Transverse colon (tissue), 4 donors: ENCODE data around the gene DONSON. TPM values are rescaled to one million over a fixed set of nuclear protein-coding genes. Genes with fewer than 3 reads are reported as not detected.

ENCODE experiments used
- DNase-seq: peaks from one replicate; pipeline ENCODE4 v3.0.0-alpha.2; 2019
- H3K27ac ChIP-seq, 4 donors: fragments of 200-600 bp; sonication (generic); 2 replicates each; pipeline ENCODE4 v1.5.1; 2016 to 2018; ENCODE audit warnings: inconsistent platforms in 4 of 4
- H3K27me3 ChIP-seq: fragments of 200-600 bp; sonication (generic); 2 replicates; pipeline ENCODE4 v1.5.1; 2017; ENCODE audit warnings: inconsistent platforms
- H3K36me3 ChIP-seq, 4 donors: fragments of 200-600 bp; sonication (generic); 2 replicates each; pipeline ENCODE4 v1.5.1; 2017 to 2019; ENCODE audit warnings: inconsistent platforms in 4 of 4
- H3K4me1 ChIP-seq, 4 donors: fragments of 200-600 bp; sonication (generic); 2 replicates each; pipeline ENCODE4 v1.5.1; 2017 to 2020; ENCODE audit warnings: inconsistent platforms in 4 of 4
- H3K4me3 ChIP-seq, 4 donors: fragments of 200-600 bp; sonication (generic); 1 replicate in 1 of 4; 2 replicates in 3 of 4; pipeline versions ENCODE4 v1.5.1 to v1.6.1; 2017 to 2019; ENCODE audit warnings: inconsistent platforms in 4 of 4
- H3K9me3 ChIP-seq, 2 donors: fragments of 200-600 bp; sonication (generic); 2 replicates each; pipeline ENCODE4 v1.5.1; 2017 to 2019; ENCODE audit warnings: inconsistent platforms in 2 of 2
- CTCF ChIP-seq, 5 experiments: fragments of 200-600 bp in 3 of 5; fragments of 450-650 bp in 2 of 5; sonication (generic) in 3 of 5; IDR thresholded peaks; 1 replicate in 2 of 5; 2 replicates in 3 of 5; pipeline ENCODE4 v1.5.1; 2016 to 2017; ENCODE audit warnings: antibody characterized with exemption in 5 of 5, inconsistent platforms in 3 of 5, mild to moderate bottlenecking in 2 of 5, moderate library complexity in 1 of 5
- EP300 ChIP-seq: sonication (generic); formaldehyde crosslinking; IDR thresholded peaks from one replicate; pipeline ENCODE4 v1.6.1; 2017; ENCODE audit warnings: antibody characterized with exemption, low read depth
- POLR2A ChIP-seq: fragments of 450-650 bp; IDR thresholded peaks from one replicate; pipeline ENCODE4 v1.6.1; 2016; ENCODE audit warnings: antibody characterized with exemption, mild to moderate bottlenecking, moderate library complexity
- POLR2AphosphoS5 ChIP-seq, 3 donors: sonication (generic); formaldehyde crosslinking; IDR thresholded peaks; one replicate each; pipeline ENCODE4 v1.6.1; 2016; ENCODE audit warnings: antibody characterized with exemption in 3 of 3
- WGBS, 2 donors: methylation state at CpG; one replicate each; pipeline ENCODE4 v1.1.5; 2018; ENCODE audit warnings: low coverage in 1 of 2; 5-methylcytosine and 5-hydroxymethylcytosine counted together
- in situ Hi-C, 4 donors: fragments of 200-750 bp; cut with MboI; loops; one replicate each; pipeline versions ENCODE4 v1.15.0 to v1.15.1; 2017; ENCODE audit warnings: low sequenced_read_pairs in 3 of 4, low pct_ligation_motif_present in 1 of 4, low pct_unique_long_range_greater_than_20kb in 1 of 4
- intact Hi-C: fragments of 100-400 bp; cut with DNase I; formaldehyde crosslinking; loops from one replicate; pipeline ENCODE4 v1.15.1; 2023; ENCODE audit warnings: low total_unique reads
- total RNA-seq, 4 donors: library from RNA; depleted of rRNA; stranded (reverse); fragments of >200 nt; gene quantifications; one replicate each; pipeline ENCODE4 v1.1.0, GENCODE V29; 2016

Gene DONSON
- total RNA-seq, 4 donors from 2014 or later: 1.8 to 6.5 (median 3.5) TPM

GRCh38 chr21:33554982-33555344 is 33.5 kb downstream of the DONSON start:
- in situ Hi-C loops: no loop called here
- no peak overlapping the region for H3K4me3 ChIP-seq
- H3K27ac ChIP-seq: no peak overlapping the region
- H3K9me3 ChIP-seq: no peaks in the 10 kb centered on the region
- DNase-seq: no peak
- H3K4me1 ChIP-seq: peaks cover under 1 to 7% (median 4%) of the 10 kb centered on the region in 4 donors
- intact Hi-C loops: no loop called here
- WGBS, 2 donors: 93 to 96% methylated on average over 5 to 32 of the region's 32 CpGs
- H3K27me3 ChIP-seq: no peaks in the 10 kb centered on the region
- H3K36me3 ChIP-seq: peaks cover 0 to 80% (median 39%) of the 10 kb centered on the region in 4 donors
- no peak for TF ChIP-seq EP300
- TF ChIP-seq POLR2AphosphoS5 (IDR thresholded peaks at IDR 0.05): no peak
- no peak for TF ChIP-seq POLR2A
- TF ChIP-seq CTCF (IDR thresholded peaks at IDR 0.05): no peak

- Histone ChIP-seq H3K4me1 (peaks cover 0 to 6% (median 3%) of the 10 kb centered on the region in 4 donors), H3K36me3 (peaks cover 0 to 80% (median 39%) of the 10 kb centered on the region in 4 donors), H3K27me3 (no peaks in the 10 kb centered on the region), H3K4me3 (no peak overlapping the region), H3K27ac (no peak overlapping the region), H3K9me3 (no peaks in the 10 kb centered on the region)
- intact Hi-C loops: no loop called here
- TF ChIP-seq POLR2AphosphoS5 (IDR thresholded peaks at IDR 0.05) (no peak), EP300 (no peak), CTCF (IDR thresholded peaks at IDR 0.05) (no peak), POLR2A (no peak)
- DNase-seq: no peak
- in situ Hi-C loops: no loop called here
- WGBS, 2 donors: 94 to 96% methylated on average over 16 to 18 of the region's 18 CpGs
Observed at GRCh38 chr21:33554236-33554981, 34.1 kb downstream of the DONSON start.

GRCh38 chr21:33552999-33553598 is 35.4 kb downstream of the DONSON start:
- no peaks in the 10 kb centered on the region for H3K27me3 ChIP-seq
- TF ChIP-seq CTCF (IDR thresholded peaks at IDR 0.05) (no peak), POLR2A (no peak), EP300 (no peak), POLR2AphosphoS5 (IDR thresholded peaks at IDR 0.05) (no peak)
- in situ Hi-C loops: no loop called here
- H3K9me3 ChIP-seq: no peaks in the 10 kb centered on the region
- 96% methylated on average over 11 of the region's 12 CpGs; no CpG with 5 or more reads in 1 of the 2 donors for WGBS, 2 donors
- H3K4me3 ChIP-seq: no peak overlapping the region
- peaks cover 0 to 78% (median 34%) of the 10 kb centered on the region in 4 donors for H3K36me3 ChIP-seq
- peaks cover 0 to 6% (median 3%) of the 10 kb centered on the region in 4 donors for H3K4me1 ChIP-seq
- intact Hi-C loops: no loop called here
- no peak for DNase-seq
- no peak overlapping the region for H3K27ac ChIP-seq

GRCh38 chr21:33552093-33552998 is 36.1 kb downstream of the DONSON start:
- WGBS, 2 donors: 97% methylated on average over 14 to 24 of the region's 24 CpGs
- no peak overlapping the region for H3K27ac ChIP-seq
- peaks cover 0 to 77% (median 34%) of the 10 kb centered on the region in 4 donors for H3K36me3 ChIP-seq
- intact Hi-C loops (no loop called here), in situ Hi-C loops (no loop called here)
- no peak overlapping the region for H3K4me3 ChIP-seq
- no peaks in the 10 kb centered on the region for H3K9me3 ChIP-seq
- peaks cover 0 to 6% (median 3%) of the 10 kb centered on the region in 4 donors for H3K4me1 ChIP-seq
- no peaks in the 10 kb centered on the region for H3K27me3 ChIP-seq
- DNase-seq: no peak
- TF ChIP-seq POLR2A (no peak), POLR2AphosphoS5 (IDR thresholded peaks at IDR 0.05) (peak in 2 of 3 donors; percentile 17 to 32), EP300 (no peak), CTCF (IDR thresholded peaks at IDR 0.05) (no peak)
